ENCODE data around the gene GOLIM4.

Gene GOLIM4

DNA sequence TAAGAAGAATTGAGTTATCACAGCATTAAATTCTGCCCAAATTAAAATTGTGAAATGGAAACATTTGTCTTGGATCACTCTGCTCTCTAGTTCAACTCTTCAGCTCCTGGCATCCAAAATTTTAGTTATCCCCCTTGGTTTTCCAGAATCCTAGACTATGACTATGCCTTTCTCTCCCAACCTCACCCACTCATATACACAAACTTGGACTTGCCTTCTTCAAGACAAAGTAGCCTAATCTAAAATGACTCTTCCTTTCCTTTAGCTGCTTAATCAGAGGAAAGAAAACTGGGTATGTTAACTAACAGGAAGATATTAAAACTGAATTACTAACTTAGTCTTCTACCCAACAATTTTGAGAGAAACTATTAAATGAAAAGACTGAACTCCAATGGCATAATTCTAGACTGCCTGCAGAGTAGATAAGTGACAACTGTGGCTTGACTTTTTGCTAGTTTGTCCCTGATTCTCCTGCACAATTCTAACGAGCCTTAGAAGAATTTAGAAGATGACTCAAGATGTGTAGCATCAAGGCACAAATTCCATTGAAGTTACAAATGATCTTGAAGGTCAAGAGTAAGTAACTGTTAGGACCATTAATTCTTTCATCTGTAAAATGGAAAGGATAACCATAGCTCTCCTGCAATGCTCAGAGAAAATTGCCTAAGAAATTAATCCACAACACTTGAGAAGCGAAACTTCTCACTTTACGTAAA, 5.2 kb upstream of the GOLIM4 start:
- DNase-seq (ENCODE audit: low spot score): no peak

DNA sequence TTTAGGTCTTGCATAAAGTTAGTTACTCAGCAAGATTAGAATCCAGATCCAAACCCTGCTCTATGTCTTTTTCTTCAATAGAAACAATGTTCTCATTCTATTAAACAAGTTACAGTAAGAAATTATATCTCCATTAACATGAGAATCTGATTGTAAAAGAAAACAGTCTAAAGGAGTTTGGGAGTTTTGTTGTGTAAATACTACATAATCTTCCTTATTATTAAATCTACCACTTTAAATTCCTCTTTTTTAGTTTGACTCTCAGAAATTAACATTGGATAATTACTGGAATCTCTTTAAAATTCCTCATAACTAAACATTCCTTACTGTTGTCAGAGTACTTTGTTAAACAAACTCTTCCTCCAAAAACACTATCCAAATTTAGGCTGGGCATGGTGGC, 1.7 kb upstream of the GOLIM4 start:
- DNase-seq (ENCODE audit: low spot score): no peak

DNA sequence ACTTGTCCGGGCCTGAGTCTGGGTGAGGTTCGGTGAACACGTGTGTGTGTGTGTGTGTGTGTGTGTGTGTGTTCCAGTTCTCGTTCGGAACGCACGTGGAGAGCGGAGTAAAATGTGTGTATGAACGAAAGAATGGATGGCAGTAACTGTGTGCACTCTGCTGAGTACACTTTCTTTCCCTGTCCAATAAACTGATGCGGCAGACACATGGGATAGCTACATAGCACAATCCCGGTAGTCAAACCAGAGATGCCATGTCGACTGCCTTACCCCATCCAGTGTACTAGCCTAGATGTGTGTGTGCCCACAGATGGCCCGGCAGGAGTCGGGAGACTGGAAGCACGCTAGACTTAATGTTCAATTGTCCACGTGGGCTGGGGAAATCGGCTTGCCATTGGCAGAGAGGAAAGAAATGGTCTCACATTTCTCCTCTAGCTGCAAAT, 507 bp upstream of the GOLIM4 start:
- no peak for DNase-seq (ENCODE audit: low spot score)

DNA sequence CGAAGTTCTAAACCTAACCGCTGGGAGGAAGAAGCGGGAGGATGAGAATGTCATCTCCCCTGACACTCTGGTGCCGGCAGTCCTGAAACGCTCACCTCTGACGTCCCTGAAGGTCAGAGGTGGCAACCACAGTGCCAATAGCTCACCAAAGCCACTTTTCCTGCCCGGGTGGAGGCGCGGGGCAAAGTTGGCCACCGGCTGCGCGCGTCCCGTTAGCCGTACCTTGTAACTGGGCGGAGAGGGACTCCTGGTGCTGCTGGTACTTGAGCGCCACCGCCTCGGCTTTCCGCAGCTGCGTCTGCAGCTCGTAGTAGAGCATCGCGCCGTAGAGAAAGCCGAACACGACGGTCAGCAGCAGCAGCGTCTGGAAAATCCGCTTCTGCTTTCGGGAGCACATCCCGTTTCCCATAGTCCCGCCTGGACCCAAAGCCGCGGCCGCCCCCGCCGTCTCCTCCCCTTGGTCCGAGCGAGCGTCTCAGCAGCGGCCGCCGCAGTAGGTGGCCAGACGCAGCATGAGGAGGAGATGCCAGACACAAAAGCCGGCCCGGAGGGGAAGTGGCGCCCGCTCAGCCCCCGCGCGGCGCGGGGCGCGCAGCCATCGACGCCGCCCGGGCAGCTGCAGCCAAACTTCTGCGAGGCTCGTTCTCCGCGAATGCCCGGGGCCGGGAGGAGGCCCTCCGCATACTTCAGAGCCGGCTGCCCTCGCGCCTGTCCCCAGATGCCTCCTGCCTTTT, 680 bp downstream of the GOLIM4 start:
- peak; percentile 41 for DNase-seq (ENCODE audit: low spot score)

DNA sequence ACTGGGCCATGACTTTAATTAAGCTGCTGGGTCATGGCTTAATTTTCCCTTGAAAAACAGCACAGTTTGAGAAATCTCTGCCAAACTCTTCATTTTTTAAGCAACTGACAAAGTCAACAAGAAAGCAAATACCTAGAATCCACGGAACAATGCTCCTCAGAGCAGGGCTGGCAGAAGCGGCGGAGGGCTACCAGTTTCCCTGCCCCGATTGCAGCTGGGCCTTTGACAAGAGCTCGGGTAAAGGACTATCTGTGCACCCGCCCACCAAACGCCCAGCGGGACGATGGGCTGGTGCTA, 1.2 kb downstream of the GOLIM4 start:
- no peak for DNase-seq (ENCODE audit: low spot score)

DNA sequence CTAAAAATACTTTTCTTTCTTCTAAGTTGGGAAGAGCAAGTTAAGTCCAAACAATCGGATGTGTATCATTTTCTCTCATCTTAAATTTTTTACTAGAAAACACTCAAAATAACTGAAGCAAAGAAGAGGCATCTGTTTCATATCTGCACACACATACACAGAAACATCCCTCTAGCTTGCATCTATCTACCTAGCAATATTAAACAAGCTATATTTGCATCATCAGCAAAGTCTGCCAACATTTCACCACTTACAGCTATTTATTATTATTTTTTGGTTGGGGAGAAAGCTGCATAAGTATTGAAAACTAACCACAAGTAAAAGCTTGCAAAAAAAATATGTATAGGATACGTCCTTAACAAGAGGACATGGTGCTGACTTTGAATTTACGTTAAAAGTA, 1.9 kb downstream of the GOLIM4 start:
- no peak for DNase-seq (ENCODE audit: low spot score)

DNA sequence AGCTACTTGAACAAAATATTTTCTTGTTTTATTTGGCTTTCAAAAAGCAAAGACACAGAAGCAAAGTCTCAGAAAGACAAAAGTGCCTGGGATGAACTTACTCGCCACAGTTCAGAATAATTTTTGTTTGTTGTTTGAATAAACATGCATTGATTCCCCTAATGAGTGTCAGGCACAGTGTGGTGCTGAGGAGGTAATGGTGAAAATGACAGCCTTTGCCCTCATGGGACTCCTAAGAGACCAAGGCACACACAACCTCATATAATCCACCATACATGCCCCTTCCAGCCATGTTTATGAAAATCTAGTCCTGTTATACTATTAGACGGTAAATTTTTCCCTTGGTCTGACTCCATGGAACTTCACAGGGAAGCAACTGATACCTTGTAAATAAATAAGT, 2.5 kb downstream of the GOLIM4 start:
- no peak for DNase-seq (ENCODE audit: low spot score)

DNA sequence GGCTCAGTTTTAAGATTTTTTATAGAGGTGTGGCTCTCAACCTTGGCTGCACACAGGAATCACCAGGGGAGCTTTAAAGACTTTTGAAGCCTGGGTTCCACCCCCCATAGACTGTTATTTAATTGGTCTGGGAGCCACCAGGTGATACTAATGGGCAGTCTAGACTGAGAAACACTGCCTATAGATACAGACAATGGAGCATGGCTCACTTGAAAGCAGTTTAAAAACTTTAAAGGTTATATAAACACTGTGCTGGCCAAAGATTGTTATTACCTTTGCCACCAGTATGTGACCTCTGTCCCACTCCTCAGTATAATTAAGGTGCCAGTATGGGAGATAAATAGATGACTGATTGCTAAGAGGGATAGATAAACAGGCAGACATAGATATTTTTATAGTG, 3.8 kb downstream of the GOLIM4 start:
- no peak for DNase-seq (ENCODE audit: low spot score)

DNA sequence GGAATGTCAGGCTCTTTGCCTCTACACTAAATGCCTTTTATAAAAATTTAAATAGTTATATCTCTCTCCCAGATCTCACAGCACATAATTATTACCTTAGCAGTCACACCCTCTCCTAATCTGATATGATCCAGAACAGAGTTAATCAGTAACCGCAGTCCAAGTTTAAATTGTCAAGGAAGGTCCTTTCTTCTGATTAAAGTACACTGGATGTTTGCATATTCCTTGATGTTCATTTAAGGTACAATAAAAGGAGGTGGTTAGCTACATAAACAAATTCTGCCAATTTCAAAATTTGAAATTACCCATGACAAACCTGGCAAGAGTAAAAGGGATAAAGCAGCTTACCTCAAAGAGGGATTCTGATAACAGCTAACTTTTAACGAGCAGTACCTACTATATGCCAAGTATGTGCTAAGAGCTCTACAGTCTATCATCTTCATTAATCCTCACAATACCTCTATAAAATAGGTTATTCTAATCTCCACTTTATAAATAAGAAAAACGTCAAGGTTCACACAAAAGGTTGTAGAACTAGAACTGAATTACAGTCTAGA, 4.3 kb downstream of the GOLIM4 start:
- no peak for DNase-seq (ENCODE audit: low spot score)

DNA sequence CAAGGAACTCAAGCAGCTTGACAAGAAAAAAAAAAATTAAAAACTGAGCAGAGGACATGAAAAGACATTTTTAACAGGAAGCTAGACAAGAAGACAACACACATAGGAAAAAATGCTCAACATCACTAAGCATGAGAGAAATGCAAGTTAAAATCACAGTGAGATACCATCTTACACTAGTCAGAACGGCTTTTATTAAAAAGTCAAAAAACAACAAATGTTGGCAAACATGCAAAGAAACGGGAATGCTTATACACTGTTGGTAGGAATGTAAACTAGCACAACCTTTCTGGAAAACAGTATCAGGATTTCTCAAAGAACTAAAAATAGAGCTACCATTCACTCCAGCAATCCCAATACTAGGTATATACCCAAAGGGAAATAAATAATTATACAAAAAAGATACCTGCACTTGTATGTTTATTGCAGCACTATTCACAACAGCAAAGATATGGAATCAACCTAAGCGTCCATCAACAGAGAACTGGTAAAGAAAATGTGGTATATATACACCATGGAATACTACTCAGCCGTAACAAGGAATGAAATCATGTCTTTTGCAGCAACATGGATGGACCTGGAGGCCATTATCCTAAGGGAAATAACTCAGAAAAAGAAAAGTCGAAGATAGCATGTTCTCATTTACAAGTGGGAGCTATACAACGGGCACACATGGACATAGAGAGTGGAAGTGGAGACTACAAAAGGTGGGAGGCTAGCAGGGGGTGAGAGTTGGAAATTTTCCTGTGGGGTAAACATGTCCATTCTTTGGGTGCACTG, 5.2 kb downstream of the GOLIM4 start:
- DNase-seq (ENCODE audit: low spot score): no peak

DNA sequence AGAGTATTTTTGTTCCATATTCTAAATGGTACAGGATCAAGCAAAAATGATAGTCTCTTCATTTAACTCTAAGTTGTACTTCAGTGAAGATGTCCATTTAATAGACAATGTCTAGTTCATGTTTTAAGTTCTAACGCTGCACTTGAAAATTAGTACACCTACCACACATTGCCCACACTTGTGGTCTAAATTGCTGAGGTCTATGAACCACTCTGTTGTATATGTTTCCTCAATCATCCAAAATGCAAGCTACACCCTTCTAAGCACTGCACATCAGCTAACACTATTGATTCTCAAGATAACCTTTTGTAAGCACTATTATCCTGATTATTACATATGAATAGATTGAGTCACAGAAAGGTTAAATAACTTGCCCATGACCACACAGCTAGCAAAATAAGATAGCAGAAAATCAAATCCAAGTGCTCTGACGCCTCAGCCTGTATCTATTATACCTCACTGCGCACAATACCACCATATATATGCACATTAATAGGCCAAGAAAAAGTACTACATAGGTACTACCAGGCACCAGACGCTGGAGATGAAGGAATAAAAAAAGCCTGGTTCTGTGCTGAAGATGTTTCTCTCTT, 6.4 kb downstream of the GOLIM4 start:
- DNase-seq (ENCODE audit: low spot score): no peak

DNA sequence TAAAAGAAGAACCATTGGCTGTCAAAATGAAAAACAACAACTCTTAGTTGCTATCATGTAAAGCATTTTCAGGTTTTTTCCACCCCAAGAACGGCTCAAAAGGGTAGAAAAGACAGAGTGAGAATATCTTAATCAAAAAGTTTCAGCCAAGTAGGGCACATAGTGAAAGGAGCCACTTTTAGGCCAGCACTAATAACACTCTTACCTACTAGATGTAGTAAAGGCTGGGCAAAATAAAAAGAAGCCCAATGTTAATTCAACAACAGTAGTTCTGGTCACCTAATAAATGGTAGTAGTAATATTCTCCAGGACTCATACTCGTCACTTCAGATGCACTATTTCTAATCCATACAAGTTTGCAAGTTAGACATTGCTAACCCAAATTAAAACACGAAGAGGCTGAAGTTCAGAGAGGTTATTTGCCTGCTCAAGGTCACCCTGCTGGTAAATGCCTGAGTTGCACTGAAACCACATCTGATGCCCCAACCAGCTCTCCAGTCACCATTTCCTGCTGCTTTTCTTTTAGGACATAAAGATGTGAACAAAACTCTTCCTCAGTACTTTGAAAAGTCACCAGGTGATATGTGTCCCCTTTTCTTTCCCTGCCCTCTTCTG, 7.5 kb downstream of the GOLIM4 start:
- DNase-seq (ENCODE audit: low spot score): peak; percentile 17

DNA sequence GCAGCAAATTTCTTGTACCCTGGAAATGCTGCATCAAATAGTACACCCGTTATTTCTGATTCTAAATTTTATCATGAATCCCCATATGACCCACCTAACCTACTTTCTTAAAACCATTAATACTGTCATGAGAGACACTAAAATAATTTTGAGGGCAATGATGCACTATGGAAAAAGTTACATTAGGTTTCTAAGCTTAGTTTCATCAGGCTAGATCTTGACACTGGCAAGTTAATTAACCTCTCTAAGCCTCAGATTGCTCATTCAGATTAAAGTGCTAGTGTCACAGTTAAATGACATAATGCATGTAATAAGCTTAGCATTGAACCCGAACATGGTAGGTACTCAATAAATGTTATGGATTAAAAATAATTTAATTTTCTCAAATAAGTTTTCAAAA, 8.2 kb downstream of the GOLIM4 start:
- no peak for DNase-seq (ENCODE audit: low spot score)

DNA sequence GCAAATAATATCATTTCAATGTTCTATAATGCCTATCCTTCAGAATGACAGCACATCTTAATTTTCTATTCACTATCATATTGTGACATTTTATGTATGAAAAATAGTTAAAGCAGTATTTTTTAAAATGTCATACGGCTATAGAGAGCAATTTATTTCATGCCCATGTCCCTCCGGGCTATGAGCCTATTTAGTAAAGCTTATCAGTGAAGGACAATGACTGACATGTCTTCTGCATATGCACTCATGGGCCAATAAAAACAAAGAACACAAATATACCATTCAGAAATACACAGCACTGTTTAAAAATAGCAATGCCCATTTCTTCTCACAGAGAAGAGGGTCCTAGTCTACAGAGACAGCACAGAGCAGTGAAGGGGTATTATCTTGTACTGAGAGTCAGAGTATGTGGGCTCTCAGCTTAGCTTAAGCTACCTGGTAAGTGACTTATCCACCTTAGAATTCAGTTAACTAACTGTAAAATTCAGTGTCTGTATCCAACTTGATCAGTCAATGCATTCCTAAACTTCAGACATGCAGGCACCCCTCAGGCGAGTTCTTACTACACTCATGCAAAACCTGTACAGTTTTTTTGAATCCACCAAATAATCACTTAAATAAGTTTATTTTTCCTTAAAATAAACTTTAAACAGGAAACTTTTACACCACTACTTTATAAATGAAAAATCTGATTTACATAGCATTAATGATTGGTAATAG, 9.0 kb downstream of the GOLIM4 start:
- no peak for DNase-seq (ENCODE audit: low spot score)

DNA sequence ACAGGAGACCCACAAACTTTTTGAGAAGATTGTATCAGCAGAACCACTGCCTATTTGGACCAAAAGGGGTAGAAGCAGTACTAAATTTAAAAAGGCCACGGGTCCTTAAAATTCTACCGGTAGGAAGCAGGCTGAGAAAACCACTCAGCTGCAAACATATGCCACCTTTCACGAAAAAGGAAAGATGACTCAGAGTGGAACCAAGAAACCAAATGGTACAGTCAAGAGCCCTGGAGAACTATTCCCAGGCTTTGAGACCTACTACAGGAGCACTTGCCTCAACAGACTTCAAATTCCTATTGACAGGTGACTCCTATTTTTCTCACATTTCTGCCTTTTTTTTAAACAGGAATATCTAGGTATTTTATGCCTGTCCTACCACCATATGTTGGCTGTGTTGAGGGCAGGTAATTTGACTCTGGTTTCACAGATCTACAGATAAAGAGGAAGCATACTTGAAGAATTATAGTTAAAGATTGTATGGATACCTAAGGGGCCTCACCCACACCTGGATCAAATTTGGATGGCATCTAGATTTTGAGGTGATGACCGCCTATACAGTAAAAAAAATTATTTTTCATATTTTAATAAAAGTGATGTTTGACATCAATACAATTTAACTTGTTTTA, 10.1 kb downstream of the GOLIM4 start:
- DNase-seq (ENCODE audit: low spot score): peak; percentile 26

DNA sequence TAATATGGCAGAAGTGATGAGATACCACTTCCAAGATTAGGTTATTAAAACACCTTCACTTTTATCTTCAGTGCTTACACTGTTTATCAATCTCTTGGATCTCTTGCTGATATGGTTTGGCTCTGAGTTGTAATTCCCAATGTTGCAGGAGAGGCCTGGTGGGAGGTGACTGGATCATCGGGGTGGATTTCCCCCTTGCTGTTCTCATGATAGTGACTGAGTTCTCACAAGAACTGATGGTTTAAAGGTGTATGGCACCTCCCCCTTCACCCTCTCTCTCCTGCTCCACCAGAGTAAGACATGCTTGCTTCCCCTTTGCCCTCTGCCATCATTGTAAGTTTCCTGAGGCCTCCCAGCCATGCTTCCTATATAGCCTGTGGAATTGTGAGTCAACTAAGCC, 11.8 kb downstream of the GOLIM4 start:
- no peak for DNase-seq (ENCODE audit: low spot score)

DNA sequence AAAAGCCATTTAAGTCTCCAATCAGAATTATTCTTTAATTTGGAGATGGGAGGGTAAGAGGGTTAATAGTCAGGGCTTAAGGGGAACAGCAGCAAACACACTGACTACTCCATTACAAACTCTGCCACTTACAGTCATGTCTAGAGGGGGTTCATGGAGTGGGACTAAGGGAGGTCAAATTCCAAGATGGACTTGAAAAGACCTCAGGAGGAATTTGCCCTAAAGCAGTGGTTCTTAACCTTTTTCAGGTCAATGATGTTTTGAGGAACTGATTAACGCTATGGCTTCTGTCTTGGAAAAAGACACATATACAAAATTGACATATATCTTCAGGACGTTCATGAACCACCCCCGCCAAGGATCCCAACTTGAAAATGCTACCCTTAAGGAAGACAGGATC, 13.9 kb downstream of the GOLIM4 start:
- no peak for DNase-seq (ENCODE audit: low spot score)

DNA sequence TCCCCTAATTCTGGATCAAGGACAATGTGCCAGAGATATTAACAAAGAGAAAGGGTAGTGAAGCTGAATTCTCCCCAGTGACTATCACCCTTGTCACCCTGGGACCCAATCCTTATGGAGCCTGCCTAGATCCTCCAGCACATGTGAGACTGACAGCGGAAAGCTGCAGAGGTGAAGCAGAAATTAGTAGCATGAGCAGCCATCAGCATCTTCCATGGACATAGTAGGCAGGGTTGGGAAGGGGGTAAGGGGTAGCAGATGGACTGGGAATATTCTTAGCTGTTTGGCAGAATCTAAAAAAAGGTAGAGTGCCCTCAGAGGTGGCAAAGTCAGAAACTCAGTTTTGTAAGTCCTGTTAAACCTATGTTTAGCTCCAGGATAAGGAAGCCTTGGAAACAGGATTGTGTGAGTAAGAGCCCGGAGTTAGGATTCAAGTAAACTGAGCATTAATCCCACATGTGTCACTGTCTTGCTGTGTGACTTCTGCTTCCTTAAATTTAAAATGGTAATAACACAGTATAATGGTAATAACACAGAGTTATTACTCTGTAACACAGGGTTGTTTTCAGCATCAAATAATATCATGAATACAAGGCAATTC, 14.5 kb downstream of the GOLIM4 start:
- no peak for DNase-seq (ENCODE audit: low spot score)

DNA sequence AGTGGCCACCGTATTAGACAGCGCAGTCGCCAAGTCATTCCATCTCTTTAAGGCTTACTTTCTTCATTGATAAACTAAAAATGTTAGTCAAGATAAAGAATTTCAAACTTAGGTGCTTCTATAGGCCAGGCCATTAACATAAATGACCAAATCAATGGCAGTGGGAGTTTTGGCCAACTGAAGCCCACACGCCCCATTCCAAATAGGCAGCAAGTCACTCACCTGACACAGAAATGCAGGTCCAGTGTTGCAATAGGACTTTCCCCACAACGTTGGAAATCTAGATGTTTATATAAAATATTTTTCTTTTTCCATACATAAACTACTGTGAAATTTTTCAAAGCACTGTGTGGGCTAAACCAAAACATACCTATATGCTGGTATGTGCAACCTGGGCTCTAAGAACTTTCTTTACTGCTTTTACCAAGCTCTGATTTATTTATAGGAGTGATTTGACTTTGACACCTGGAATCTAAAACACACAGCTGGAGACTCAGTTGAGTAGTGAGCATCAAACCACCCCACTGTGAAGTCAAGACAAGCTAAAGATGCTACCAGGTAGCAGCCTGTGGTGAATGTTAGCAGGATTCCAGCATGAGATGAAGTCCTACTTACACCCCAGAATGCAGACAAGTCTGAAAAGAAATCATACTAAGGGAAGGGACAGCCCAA, 15.1 kb downstream of the GOLIM4 start:
- no peak for DNase-seq (ENCODE audit: low spot score)

DNA sequence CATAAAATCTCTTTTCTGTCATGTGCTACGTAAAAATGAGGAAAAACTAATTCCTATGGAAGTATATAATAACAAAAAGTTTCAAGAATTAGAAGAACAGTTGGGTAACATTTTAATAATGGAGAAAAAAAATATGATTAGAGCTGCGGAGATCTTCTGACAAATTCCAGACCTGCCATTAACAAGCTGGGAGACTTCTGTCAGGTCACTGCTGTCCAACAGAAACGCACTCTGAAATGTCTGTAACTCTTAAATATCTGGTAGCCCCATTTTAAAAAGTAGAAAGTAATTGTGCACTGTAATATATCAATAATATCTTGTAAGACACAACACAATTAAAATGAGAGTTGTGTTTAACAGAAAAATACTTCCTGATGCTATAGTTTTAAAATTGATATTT, 15.7 kb downstream of the GOLIM4 start:
- DNase-seq (ENCODE audit: low spot score): no peak
